ENCODE measurements around the gene GLB1L3.

DNA sequence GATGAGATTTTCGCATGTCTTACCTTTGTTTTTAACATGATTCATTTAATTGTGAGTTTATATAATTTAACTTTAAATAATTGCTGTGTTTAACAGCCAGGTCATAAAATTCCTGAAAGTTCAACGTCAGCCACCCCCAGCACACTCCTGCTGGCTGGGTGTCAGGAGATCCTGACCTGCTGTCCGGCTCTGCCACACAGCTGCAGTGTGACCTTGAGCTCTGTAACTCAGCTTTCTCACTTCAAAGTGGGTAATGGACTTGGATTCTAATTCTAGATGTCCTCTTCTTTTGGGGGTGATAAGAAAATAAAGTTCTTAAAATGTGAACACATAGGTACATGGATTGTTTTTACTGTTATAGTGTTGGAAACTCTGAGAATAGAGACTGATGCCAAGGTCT is 40.8 kb upstream of the GLB1L3 start:
- TF ChIP-seq, protein P1, sequence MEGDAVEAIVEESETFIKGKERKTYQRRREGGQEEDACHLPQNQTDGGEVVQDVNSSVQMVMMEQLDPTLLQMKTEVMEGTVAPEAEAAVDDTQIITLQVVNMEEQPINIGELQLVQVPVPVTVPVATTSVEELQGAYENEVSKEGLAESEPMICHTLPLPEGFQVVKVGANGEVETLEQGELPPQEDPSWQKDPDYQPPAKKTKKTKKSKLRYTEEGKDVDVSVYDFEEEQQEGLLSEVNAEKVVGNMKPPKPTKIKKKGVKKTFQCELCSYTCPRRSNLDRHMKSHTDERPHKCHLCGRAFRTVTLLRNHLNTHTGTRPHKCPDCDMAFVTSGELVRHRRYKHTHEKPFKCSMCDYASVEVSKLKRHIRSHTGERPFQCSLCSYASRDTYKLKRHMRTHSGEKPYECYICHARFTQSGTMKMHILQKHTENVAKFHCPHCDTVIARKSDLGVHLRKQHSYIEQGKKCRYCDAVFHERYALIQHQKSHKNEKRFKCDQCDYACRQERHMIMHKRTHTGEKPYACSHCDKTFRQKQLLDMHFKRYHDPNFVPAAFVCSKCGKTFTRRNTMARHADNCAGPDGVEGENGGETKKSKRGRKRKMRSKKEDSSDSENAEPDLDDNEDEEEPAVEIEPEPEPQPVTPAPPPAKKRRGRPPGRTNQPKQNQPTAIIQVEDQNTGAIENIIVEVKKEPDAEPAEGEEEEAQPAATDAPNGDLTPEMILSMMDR (IDR thresholded peaks at IDR 0.05), result no peak
- TF ChIP-seq POLR2AphosphoS5 (IDR thresholded peaks at IDR 0.05), result no peak
- no peak for TF ChIP-seq EP300 (IDR thresholded peaks at IDR 0.05; ENCODE audit: low read depth)
